Vagina (tissue), 2 donors: ENCODE measurements around the gene DXO. TPM values are rescaled to one million over a fixed set of nuclear protein-coding genes. Genes with fewer than 3 reads are reported as not detected.
A peak's percentile ranks its signal among the peaks of the same experiment; 100 is the strongest.

ENCODE experiments used
- DNase-seq, 2 donors: peaks; one replicate each; pipeline ENCODE4 v3.0.0-alpha.2; 2017; ENCODE audit errors: extremely low spot score in 2 of 2
- H3K27ac ChIP-seq: fragments of 200-600 bp; sonication (generic); one replicate; pipeline ENCODE4 v1.5.1; 2019
- H3K27me3 ChIP-seq: fragments of 200-600 bp; sonication (generic); one replicate; pipeline ENCODE4 v1.5.1; 2019
- H3K36me3 ChIP-seq, 2 donors: fragments of 200-600 bp; sonication (generic); one replicate each; pipeline ENCODE4 v1.5.1; 2017 to 2019
- H3K4me1 ChIP-seq: fragments of 200-600 bp; sonication (generic); one replicate; pipeline ENCODE4 v1.5.1; 2019
- H3K4me3 ChIP-seq, 2 donors: fragments of 200-600 bp; sonication (generic); 1 replicate in 1 of 2; 2 replicates in 1 of 2; pipeline ENCODE4 v1.5.1; 2016 to 2019
- H3K9me3 ChIP-seq: fragments of 200-600 bp; sonication (generic); one replicate; pipeline ENCODE4 v1.5.1; 2019
- CTCF ChIP-seq, 3 experiments: fragments of 450-650 bp in 2 of 3; fragments of 200-600 bp in 1 of 3; sonication (generic) in 1 of 3; IDR thresholded peaks; one replicate each; pipeline ENCODE4 v1.5.1; 2017 to 2019; ENCODE audit warnings: antibody characterized with exemption in 3 of 3, mild to moderate bottlenecking in 2 of 3, moderate library complexity in 2 of 3
- POLR2A ChIP-seq, 2 donors: fragments of 450-650 bp; IDR thresholded peaks; one replicate each; pipeline ENCODE4 v1.6.1; 2017; ENCODE audit warnings: antibody characterized with exemption in 2 of 2, mild to moderate bottlenecking in 2 of 2, moderate library complexity in 2 of 2
- POLR2AphosphoS5 ChIP-seq, 2 donors: sonication (generic); formaldehyde crosslinking; IDR thresholded peaks; one replicate each; pipeline ENCODE4 v1.9.0; 2017; ENCODE audit warnings: antibody characterized with exemption in 2 of 2, mild to moderate bottlenecking in 2 of 2, low read depth in 1 of 2; ENCODE audit not compliant: insufficient read depth in 1 of 2
- intact Hi-C: fragments of 100-400 bp; cut with DNase I; formaldehyde crosslinking; loops from one replicate; pipeline ENCODE4 v1.15.1; 2023
- total RNA-seq: library from RNA; depleted of rRNA; stranded (reverse); fragments of >200 nt; gene quantifications from one replicate; pipeline ENCODE4 v1.2.3, GENCODE V29; 2016

DXO gene
- total RNA-seq, 1 donor from 2014 or later = 15.5 TPM

- intact Hi-C loops = loop anchor here (10.0 kb wide), 1 partner anchor 1003 kb away; no protein-coding TSS in a partner anchor
- H3K9me3 ChIP-seq = no peaks in the 10 kb centered on the region
- H3K4me3 ChIP-seq = peak overlapping the region; percentile 74 to 76
- TF ChIP-seq POLR2A (IDR thresholded peaks at IDR 0.05) (no peak), POLR2AphosphoS5 (IDR thresholded peaks at IDR 0.05; ENCODE audit: insufficient read depth in 1 of 2, low read depth in 1 of 2) (no peak), CTCF (IDR thresholded peaks at IDR 0.05) (no peak)
- peaks cover 0 to 36% of the 10 kb centered on the region in 2 donors for H3K36me3 ChIP-seq
- H3K27me3 ChIP-seq = no peaks in the 10 kb centered on the region
- H3K4me1 ChIP-seq = peaks cover 42% of the 10 kb centered on the region
- DNase-seq = no peak
- H3K27ac ChIP-seq = peak overlapping the region; percentile 95
Measured at GRCh38 chr6:31971279-31971992, 502 bp downstream of the DXO start.

- Histone ChIP-seq H3K4me1 (peaks cover 42% of the 10 kb centered on the region), H3K36me3 (peaks cover 0 to 43% of the 10 kb centered on the region in 2 donors), H3K27ac (peak overlapping the region; percentile 95), H3K4me3 (peak overlapping the region; percentile 74 to 76), H3K27me3 (no peaks in the 10 kb centered on the region), H3K9me3 (no peaks in the 10 kb centered on the region)
- intact Hi-C loops = loop anchor here (10.0 kb wide), 1 partner anchor 1004 kb away; no protein-coding TSS in a partner anchor
- TF ChIP-seq POLR2A (IDR thresholded peaks at IDR 0.05) (no peak), POLR2AphosphoS5 (IDR thresholded peaks at IDR 0.05; ENCODE audit: insufficient read depth in 1 of 2, low read depth in 1 of 2) (no peak), CTCF (IDR thresholded peaks at IDR 0.05) (no peak)
- DNase-seq = no peak
Measured at GRCh38 chr6:31970604-31971271, 1.2 kb downstream of the DXO start.

- no peak overlapping the region for H3K27ac ChIP-seq
- no peaks in the 10 kb centered on the region for H3K27me3 ChIP-seq
- H3K4me3 ChIP-seq = no peak overlapping the region
- no peak for TF ChIP-seq POLR2A (IDR thresholded peaks at IDR 0.05)
- no peak for TF ChIP-seq CTCF (IDR thresholded peaks at IDR 0.05)
- no peak for TF ChIP-seq POLR2AphosphoS5 (IDR thresholded peaks at IDR 0.05; ENCODE audit: insufficient read depth in 1 of 2, low read depth in 1 of 2)
- H3K9me3 ChIP-seq = no peaks in the 10 kb centered on the region
- DNase-seq = no peak
- H3K4me1 ChIP-seq = peaks cover 42% of the 10 kb centered on the region
- peaks cover 0 to 51% of the 10 kb centered on the region in 2 donors for H3K36me3 ChIP-seq
- intact Hi-C loops = loop anchor here (10.0 kb wide), 1 partner anchor 1005 kb away; no protein-coding TSS in a partner anchor
Measured at GRCh38 chr6:31969712-31970603, 2.0 kb downstream of the DXO start.

GRCh38 chr6:31968791-31969711 lies 2.9 kb downstream of the DXO start:
- intact Hi-C loops = no loop called here
- TF ChIP-seq CTCF (IDR thresholded peaks at IDR 0.05) = no peak
- TF ChIP-seq POLR2A (IDR thresholded peaks at IDR 0.05) = no peak
- TF ChIP-seq POLR2AphosphoS5 (IDR thresholded peaks at IDR 0.05; ENCODE audit: insufficient read depth in 1 of 2, low read depth in 1 of 2) = no peak
- no peak overlapping the region for H3K27ac ChIP-seq
- no peaks in the 10 kb centered on the region for H3K27me3 ChIP-seq
- H3K4me1 ChIP-seq = peaks cover 35% of the 10 kb centered on the region
- H3K4me3 ChIP-seq = no peak overlapping the region
- no peaks in the 10 kb centered on the region for H3K9me3 ChIP-seq
- H3K36me3 ChIP-seq = peaks cover 0 to 60% of the 10 kb centered on the region in 2 donors
- no peak for DNase-seq
